CMK (cell line): ENCODE results near the gene TULP1.
A peak's percentile ranks its signal among the peaks of the same experiment; 100 is the strongest.

Experiments used
- DNase-seq: peaks from one replicate; pipeline ENCODE4 v3.0.0-alpha.2; 2010; ENCODE audit warnings: low read depth

The TULP1 gene

DNA sequence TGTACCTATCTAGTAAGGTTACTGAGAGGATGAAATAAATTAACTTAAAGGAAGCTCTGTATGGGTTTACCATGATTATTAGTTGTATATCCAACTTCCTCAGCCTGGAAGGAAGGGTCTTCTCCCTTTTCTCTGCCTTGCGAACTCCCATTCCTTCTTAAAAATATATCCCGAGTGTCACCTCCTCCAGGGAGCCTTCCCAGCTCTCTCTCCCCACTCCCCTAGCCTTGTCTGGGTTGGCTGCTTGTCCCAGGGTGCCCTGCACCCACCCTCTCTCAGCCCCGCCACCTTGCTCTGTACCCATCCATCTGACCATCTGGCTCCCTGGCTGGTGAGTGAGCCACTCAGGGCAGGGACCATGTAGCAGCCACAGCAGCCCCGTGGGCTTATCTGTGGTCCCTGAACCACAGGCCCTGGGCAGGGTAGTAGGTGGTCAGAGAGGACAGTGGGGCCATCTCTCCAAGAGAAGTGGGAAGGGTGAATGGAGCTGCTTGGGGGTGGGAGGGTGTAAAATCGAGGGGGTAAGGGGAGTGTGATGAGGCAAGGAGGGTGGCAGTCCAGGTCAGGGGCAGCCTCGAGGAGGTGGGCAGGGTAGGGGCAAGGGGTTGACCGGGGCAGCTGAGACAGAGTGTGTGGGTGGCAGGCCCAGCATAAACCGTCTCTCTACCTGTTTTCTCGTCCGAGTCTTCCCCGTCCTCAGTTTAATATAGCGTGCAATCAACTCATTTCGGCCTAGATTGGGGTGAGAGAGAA lies 28.6 kb downstream of the TULP1 start:
- DNase-seq = no peak

DNA sequence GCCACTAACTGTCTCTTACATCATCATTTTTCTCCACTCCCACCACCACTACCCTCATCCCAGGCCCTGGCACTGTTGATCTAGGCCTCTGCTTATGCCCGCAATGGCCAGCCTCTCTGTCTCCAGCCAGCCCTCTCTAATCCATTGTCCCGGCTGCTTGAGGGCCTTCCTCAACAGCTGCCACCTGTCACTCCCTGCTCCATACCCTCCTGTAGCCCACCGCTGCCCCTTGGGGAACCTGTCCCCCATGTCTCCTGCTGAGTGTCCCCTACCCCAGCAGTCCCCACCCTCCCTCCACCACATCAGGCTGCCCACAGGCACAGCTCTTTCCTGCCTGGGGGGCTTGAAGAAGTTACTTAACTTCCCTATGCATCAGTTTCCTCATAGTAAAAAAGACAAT lies 29.2 kb downstream of the TULP1 start:
- no peak for DNase-seq

DNA sequence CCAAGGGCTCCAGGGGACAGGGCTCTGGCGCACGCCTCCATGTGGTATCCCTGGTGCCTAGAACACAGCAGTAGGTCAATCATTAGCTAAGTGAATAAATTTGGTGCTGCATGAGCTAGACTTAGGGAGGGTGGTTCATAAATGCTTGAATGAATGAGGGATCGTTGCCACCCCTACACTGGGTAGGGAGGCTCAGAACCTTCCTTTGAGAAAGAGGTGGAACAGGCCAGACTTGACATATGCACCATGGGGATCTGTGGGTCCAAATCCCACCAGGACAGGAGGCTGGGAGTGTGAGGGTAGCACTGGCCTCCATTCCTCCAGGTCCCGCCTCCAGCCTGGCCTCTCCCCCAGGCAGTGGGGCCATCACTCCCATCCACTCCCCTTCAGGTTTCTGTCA lies 29.6 kb downstream of the TULP1 start:
- no peak for DNase-seq

DNA sequence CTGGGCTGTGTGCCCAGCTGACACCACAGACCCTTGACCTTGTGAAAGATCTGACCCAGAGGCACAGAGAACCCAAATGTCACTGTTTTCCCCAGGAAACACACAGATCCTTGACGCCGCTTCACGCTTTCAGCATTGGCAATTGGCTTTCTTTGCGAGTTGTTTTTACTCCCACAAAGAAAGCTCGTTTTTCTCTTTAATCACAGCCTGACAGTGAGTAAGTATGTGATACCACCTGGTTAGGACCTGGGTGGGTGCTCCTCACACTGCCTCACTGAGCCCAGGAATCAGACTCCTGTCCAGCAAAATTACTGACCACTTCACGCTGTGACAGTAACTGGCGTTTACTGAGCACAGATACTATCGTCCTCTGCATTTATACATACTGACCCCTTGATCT lies 31.5 kb downstream of the TULP1 start:
- no peak for DNase-seq

DNA sequence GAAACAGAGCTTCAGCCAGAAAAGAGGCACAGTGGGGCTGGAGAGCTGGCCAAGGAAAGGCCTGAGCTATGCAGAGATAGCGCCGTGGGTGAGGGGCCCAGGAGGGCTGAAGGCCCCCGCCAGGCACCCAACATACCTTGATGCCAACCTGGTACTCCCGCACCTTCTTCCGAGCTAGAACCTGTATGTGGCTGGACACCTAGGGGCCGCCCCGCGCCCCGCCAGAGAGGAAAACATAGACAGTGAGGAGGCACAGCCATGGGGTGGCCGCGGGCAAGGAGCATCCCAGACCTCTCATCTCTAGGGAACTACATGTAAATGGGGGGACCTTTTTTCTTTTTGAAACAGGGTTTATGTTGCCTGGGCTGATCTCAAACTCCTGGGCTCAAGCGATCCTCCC lies 32.5 kb downstream of the TULP1 start:
- DNase-seq = no peak

DNA sequence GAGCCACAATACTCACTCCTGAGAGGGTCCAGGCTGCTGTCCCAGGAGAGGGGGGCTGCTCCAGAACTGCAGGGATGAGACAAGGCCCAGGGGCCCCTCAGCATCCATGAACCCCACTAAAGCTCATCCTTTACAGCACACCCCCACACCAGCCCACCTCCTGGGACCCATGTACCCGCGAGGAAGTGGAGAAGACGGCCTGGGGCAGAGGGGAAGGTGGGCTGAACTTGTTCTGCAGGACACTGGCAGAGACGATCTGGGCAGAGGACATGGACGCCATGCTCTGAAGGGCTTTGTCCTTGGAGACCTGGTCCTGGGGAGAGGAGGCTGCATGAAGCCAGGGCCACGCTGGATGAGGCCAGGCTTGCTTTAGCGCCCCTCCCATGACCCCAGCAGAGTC lies 34.4 kb downstream of the TULP1 start:
- DNase-seq = no peak

DNA sequence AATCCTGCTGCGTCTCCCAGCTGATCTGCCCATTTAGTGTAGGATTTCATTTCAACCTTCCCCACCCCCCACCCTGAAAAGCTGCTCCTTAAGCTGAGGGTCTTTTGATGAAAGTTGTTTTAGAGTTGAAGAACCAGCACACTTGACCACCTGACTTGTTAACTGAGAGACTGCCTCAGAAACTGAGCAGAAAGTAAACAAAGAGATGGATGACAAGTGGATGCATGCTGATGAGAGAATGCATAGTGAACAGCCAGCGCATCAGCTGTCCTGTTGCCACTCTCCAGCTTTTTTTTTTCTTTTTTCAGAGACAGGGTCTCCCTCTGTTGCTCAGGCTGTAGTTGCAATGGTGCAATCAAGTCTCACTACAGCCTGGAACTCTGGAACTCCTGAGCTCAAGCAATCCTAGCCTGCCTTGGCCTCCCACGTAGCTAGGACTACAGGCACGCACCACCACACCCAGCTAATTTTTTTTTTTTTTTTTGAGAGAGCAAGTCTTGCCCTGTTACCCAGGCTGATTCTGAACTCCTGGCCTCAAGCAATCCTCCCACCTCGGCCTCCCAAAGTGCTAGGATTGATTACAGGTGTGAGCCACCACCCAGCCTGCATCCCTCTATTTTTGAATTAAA lies 35.0 kb downstream of the TULP1 start:
- DNase-seq = no peak

DNA sequence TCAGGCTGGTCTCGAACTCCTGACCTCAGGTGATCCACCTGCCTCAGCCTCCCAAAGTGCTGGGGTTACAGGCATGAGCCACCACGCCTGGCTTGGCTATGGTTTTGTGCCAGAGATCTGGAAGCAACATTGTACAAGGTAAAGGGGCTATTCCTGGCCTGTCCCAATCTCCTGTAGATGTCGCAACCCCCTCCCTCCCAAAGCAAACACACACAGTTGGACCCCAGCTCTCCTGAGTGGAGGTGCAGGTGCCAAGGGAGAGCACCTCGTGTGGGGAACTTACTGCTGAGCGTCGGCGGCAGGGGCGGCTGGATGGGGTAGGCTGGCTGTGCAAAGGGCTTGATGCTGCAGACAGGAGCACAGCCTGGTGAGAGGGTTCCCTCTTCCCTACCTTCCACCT lies 35.7 kb downstream of the TULP1 start:
- DNase-seq = no peak

DNA sequence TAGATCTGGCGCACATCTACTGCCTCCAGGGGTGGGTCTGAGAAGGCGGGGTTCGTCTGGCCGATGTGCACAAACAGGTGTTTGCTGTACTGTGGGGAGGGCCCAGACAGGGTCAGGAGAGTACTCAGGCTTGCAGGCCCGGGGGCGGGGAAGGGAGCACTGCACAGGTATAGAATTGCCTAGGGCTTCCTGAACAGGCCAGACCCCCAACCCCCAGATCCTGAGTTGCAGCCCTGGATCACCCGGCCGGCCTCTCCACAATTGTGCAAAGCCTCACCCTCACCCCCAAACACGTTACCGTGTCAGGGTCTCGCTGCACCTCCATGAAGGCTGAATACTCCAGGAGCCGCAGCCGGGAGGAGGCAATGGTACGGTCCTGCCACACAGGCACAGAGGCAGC lies 36.7 kb downstream of the TULP1 start:
- DNase-seq = no peak

DNA sequence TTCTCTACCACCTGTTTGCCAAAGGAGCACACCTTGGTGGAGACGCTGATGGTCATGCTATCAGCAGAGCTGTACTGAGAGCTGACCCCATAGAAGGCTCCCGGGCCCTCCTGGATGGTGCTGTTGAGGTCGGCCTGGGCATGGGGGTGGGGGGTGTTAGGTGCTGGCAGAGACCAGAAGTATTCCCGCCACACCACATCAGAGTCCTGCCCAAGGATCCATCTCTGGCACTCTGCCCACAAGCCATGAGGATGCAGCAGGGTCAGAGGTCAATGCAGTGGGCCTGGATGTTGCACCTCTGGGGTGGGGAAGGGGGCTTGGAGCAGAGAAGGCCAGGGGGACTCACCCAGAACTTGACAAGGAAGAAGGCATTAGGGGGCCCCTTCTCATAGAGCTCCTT lies 37.1 kb downstream of the TULP1 start:
- no peak for DNase-seq

DNA sequence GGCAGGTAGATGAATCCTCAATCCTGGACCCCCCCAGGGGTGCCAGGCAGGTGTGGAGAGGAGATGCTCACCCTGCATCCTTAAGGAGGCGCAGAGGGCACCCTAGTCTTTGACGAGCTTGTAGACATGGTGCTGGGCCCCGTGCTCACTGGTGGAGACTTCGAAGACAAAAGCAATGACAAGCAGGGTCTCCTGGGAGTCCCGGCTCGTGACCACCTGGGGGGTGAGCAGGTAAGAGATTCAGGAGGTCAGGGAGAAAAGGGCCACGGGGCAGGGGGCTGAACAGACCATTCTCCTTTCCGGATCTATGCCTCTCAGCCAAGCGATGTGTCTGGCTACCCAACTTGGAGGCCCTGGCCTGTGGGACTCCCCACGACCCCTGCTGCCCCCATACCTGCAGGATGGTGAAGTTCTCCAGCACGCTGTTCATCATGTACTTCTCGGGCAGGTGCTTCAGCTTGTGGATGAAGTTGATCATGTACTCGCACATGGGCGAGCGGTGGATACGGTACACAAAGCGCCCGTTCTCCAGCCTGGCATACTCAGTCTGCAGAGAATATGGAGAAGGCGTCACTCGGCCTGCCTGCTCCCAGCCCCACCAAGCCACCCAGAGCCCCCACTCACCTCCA lies 37.6 kb downstream of the TULP1 start:
- no peak for DNase-seq

DNA sequence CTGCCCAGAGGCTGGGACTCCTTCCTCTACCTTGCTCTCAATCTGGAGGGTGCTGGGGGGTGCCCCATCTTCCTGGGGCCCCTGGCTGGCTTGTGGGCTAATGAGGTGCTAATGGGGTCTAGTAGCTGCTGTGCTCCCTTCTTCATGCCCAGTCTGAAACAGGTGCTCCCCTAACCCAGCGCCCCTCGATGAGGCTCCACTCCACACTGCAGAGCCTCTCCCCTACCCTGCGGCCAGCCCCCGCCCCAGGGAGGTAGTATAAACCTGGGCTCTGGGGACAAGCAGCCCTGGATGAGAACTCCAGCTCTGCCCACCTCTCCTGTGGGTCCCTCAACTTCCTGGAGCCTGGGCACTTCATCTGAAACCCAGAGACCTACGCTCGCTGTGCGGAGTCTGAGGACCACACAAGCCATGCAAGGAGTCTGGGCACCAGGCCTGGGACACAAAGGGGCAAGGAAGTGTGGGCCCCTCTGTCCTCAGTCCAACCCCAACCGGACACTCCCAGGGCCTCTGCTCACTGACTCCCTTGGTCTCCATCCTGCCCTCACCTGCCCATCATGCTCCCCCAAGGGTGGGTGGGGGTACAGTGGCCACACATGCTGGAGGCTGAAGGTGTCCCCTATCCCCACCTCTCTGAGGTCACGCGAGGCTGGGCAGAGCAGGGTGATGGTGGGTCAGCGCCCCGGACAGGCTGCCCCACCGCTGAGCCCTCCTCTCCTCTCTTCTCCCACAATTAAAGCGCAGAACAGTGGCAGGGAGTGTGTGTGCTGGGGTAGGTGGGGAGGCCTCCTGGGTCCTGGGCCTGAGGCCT lies 38.4 kb downstream of the TULP1 start:
- DNase-seq = no peak

DNA sequence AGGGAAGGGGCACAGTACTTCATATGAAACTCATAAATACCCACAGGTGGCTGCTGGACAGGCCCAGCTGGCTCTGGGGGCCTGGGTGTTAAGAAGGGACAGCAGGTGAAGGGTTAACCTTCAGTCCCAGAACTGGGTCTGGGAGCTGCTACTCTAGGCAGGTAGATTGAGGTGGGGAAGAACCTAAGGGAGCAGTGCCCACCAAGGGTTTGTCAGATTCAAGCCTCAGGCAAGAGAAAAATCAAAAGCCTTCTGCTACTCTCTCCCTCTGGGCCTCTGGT lies 38.9 kb downstream of the TULP1 start:
- DNase-seq = no peak

DNA sequence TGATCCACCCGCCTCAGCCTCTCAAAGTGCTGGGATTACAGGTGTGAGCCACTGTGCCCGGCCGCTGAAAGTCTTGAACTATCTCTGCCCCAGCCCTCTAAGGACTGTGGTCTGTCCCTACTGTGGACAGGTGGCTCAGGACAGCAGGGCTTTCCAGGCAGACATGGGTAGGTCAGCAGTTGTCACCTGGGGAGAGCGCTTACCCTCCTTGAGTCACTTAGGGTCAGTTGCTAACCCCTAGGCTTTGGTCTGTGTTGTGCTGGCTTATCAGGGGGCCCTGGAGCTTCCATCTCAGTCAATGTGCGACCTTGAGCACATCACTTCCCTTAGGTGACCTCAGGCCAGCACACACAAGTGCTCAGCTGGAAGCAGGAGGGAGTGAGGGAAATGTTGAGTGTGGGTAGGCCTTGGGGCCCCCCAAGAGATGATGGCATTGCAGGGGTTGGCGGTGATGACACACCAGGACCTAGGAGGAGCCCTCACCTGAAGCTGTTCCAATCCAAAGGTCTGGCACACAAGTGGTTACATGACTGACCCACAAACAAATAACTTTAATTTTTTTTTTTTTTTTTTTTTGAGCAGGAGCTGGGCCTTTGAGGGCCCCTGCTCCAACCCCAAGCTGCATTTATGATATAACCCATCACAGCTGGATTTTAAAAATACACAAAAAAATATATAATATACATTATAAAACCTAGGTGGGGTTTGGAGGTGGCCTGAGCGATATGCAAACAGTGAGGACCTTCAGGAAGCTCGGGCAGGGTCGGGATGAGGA lies 39.4 kb downstream of the TULP1 start:
- no peak for DNase-seq

DNA sequence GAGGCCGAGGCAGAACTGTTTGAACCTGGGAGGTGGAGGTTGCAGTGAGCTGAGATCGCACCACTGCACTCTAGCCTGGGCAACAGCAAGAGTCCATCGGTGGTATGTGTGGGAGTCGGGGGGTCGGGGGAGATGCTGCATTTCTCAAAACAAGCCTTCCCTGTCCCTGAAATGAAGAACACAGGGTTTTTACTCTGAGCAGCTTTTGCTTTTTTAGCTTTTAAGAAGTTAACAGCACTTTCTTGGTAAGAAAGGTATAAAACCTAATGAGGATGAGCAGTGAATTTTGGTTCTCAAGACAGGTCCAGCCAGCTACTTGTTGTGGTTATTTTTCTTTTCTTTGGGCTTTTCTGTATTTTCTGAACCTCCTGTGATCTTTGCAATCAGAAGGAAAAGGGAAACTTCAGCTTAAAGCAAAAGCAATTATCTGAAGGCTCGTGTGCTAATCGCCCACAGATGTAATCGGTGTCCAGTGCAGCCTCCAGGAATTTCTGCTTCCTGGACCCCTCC lies 40.8 kb downstream of the TULP1 start:
- DNase-seq = no peak

DNA sequence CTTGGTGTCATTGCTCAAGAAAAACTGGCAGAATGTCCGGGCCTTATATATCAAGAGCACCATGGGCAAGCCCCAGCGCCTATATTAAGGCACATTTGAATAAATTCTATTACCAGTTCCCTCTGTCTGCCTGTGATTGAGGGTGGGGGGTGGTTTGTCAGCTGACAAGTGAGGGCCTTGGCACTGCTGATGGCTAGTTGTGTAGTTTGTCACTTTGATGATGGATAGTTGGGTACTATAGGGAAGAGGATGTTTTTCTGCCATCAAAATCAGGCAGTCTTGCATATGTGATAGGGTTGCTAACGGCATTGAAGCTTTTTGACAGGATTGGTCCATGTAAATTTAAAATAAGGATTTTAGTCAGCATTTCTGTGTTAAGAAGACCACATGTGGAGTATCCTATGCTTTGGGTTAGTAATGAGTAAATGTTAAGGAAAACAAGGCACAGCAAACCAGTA lies 42.0 kb downstream of the TULP1 start:
- no peak for DNase-seq

DNA sequence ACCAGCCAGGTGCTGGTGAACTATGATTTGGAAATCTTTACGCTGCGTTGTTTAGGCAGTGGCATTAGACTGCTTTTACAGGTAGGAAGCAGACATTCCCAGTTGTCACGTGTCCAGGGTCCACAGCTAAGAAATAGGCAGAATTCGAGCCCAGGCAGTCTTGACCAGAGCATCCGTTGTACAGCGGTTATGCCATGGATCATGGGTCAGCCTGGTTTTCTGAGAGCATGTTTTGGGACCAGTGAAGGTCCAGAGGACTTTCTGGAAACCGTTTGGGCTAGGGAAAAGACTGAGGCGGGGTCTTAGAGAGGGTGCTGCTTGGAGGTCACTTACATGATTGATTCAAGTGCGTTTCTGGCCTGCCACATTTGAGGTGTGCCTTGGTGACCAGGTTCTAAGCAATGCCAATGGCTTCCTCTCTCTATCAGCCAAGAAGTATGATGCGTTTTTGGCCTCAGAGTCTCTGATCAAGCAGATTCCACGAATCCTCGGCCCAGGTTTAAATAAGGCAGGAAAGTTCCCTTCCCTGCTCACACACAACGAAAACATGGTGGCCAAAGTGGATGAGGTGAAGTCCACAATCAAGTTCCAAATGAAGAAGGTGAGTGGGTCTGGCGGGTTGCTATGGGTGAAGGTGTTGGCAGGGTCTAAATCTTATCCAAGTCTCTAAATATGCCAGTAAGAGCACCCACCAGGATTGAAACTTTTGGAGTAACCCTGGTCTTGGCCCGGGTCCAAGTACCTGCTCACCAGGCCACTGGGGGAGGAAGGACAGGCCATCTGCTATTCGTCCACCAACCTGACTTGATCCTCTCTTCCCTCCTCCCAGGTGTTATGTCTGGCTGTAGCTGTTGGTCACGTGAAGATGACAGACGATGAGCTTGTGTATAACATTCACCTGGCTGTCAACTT lies 42.7 kb downstream of the TULP1 start:
- no peak for DNase-seq

DNA sequence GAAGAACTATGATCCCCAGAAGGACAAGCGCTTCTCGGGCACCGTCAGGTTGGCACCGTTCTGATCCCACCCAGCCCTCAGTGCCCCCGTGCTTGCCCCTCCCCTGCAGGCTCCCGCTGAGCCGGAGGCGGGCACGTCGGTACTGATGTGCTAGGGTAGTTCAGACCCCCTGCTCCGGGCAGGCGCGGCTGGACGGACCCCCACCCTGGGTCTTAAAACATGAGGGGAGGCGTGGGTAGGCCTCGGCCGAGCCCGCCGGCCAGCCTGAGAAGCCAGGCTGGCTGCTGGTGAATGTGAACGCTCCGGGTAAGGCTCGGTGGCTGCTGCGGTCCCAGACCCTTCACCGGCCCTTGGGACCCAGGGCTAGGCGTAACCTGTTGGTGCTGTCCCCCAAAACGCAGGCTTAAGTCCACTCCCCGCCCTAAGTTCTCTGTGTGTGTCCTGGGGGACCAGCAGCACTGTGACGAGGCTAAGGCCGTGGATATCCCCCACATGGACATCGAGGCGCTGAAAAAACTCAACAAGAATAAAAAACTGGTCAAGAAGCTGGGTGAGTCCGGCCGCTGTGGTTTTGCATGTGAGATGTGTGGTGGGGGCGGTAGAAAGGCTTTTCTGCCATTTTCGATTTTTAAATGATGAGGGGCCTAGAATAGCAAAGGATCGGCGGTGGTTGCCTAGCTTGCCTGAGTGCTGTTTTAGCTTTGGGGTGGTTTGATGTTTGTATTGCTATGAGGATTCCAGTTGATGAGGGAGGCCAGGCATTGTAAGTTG lies 43.5 kb downstream of the TULP1 start:
- DNase-seq = no peak

DNA sequence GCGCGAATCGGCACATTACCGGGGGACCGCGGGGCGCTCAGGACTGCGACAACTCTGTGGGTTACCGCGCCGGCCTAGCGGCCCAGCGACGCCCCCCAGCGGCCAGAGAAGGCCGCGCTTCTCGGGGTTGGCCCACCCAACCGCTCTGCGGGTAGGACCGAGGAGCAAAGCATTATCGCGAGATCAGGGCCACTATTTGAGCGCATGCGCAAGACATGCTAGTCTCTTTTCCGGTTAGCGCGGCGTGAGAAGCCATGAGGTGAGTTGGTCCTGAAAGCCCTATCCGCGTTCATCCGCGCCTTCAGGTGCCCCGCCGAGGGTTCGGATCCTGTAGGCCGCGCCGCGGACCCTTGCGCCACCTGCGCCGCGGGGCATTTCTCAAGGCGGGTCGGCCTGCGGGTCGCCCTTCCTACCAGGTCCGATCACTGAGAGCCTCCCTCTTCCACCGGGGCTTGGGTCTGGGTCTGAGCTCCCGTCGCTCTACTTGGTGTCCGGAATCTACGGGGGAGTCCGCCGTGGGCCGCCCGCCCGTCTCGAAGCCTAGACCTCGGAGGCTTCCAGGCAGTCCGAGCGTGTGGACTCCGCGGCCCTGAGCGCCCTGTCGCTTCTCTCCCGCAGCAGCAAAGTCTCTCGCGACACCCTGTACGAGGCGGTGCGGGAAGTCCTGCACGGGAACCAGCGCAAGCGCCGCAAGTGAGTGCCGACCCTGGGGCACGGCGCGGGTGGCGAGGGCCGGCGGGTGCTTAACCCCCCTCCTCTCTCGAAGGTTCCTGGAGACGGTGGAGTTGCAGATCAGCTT lies 44.3 kb downstream of the TULP1 start, which contains the start of gene RPL10A:
TSS of gene RPL10A (plus strand) at position 221 of the 799 bp plus-strand sequence. CDS start at position 255, 34 bp downstream.
- DNase-seq = peak; percentile 98
